GM23338 (cell line): ENCODE results near the gene NRIP1. TPM values are rescaled to one million over a fixed set of nuclear protein-coding genes. Genes with fewer than 3 reads are reported as not detected.

ENCODE experiments used
- ATAC-seq: fragments of 200-7000 bp; cut with Tn5 transposase; 3 replicates; pipeline ENCODE4 v1.9.1; 2020
- DNase-seq: peaks from one replicate; pipeline ENCODE4 v3.0.0-alpha.2; 2015; ENCODE audit warnings: low spot score
- H2AFZ ChIP-seq: fragments of 200-600 bp; sonication (generic); 2 replicates; pipeline ENCODE4 v1.8.0; 2016; ENCODE audit warnings: antibody characterized with exemption, mild to moderate bottlenecking, moderate library complexity
- H3F3A ChIP-seq: fragments of 200-600 bp; sonication (generic); replicated peaks from 2 replicates; pipeline ENCODE4 v1.8.0; 2017; ENCODE audit warnings: antibody characterized with exemption, mixed run types, low read depth
- H3K27ac ChIP-seq: fragments of 200-600 bp; sonication (generic); 2 replicates; pipeline ENCODE4 v1.6.1; 2016; ENCODE audit warnings: low read depth
- H3K27me3 ChIP-seq: fragments of 200-600 bp; sonication (generic); 2 replicates; pipeline ENCODE4 v1.8.0; 2016; ENCODE audit warnings: mild to moderate bottlenecking, mixed run types, moderate library complexity; ENCODE audit not compliant: insufficient read depth
- H3K36me3 ChIP-seq: fragments of 200-600 bp; sonication (generic); 2 replicates; pipeline ENCODE4 v1.8.0; 2016; ENCODE audit warnings: mild to moderate bottlenecking; ENCODE audit not compliant: insufficient read depth
- H3K4me1 ChIP-seq: fragments of 200-600 bp; sonication (generic); 2 replicates; pipeline ENCODE4 v1.8.0; 2016; ENCODE audit warnings: mild to moderate bottlenecking, moderate library complexity; ENCODE audit not compliant: insufficient read depth
- H3K4me2 ChIP-seq: fragments of 200-600 bp; sonication (generic); 2 replicates; pipeline ENCODE4 v1.7.1; 2017; ENCODE audit warnings: mixed run types
- H3K4me3 ChIP-seq: fragments of 200-600 bp; sonication (generic); 2 replicates; pipeline ENCODE4 v1.6.1; 2016; ENCODE audit warnings: mixed run types
- H3K79me2 ChIP-seq: fragments of 200-600 bp; sonication (generic); replicated peaks from 2 replicates; pipeline ENCODE4 v1.8.0; 2017; ENCODE audit warnings: mild to moderate bottlenecking; ENCODE audit not compliant: insufficient read depth
- H3K9me2 ChIP-seq: fragments of 200-600 bp; sonication (generic); 2 replicates; pipeline ENCODE4 v1.8.0; 2017; ENCODE audit not compliant: insufficient read depth
- H4K20me1 ChIP-seq: fragments of 200-600 bp; sonication (generic); replicated peaks from 2 replicates; pipeline ENCODE4 v1.8.0; 2017; ENCODE audit warnings: mild to moderate bottlenecking; ENCODE audit not compliant: insufficient read depth
- H3K27ac Mint-ChIP-seq: 2 replicates; pipeline ENCODE4 v1.8.0; 2020; ENCODE audit warnings: inconsistent platforms, mild to moderate bottlenecking, moderate library complexity, mixed read lengths
- H3K27me3 Mint-ChIP-seq: 3 replicates; pipeline ENCODE4 v1.8.0; 2022; ENCODE audit warnings: low read depth, mild to moderate bottlenecking, moderate library complexity, mixed read lengths, inconsistent platforms; ENCODE audit not compliant: insufficient read depth, poor library complexity
- H3K36me3 Mint-ChIP-seq: 3 replicates; pipeline ENCODE4 v1.8.0; 2021; ENCODE audit warnings: low read depth, mild to moderate bottlenecking, inconsistent platforms, moderate library complexity, mixed read lengths
- H3K4me1 Mint-ChIP-seq: 3 replicates; pipeline ENCODE4 v1.8.0; 2020; ENCODE audit warnings: mild to moderate bottlenecking, inconsistent platforms, mixed read lengths
- H3K4me3 Mint-ChIP-seq: 3 replicates; pipeline ENCODE4 v1.8.0; 2021; ENCODE audit warnings: moderate library complexity, mild to moderate bottlenecking, inconsistent platforms, mixed read lengths
- H3K9me3 Mint-ChIP-seq: 3 replicates; pipeline ENCODE4 v1.8.0; 2020; ENCODE audit warnings: moderate library complexity, mild to moderate bottlenecking, inconsistent platforms, mixed read lengths
- CREB1 ChIP-seq: fragments of 250-450 bp; sonication (Bioruptor Pico); IDR thresholded peaks from 2 replicates; pipeline ENCODE4 v1.5.0; 2020; ENCODE audit warnings: low read depth, mild to moderate bottlenecking, moderate library complexity
- ETS1 ChIP-seq: IDR thresholded peaks from 2 replicates; pipeline ENCODE4 v1.6.1; 2016; ENCODE audit warnings: antibody characterized with exemption
- EZH2 ChIP-seq: fragments of 200-600 bp; sonication (generic); IDR thresholded peaks from one replicate; pipeline ENCODE4 v1.8.0; 2017; ENCODE audit warnings: antibody characterized with exemption, mild to moderate bottlenecking, low read depth; ENCODE audit not compliant: unreplicated experiment
- EZH2phosphoT487 ChIP-seq: fragments of 200-600 bp; sonication (generic); IDR thresholded peaks from one replicate; pipeline ENCODE4 v1.8.1; 2018; ENCODE audit warnings: antibody characterized with exemption; ENCODE audit not compliant: unreplicated experiment
- JUNB ChIP-seq: IDR thresholded peaks from one replicate; pipeline ENCODE4 v1.6.1; 2016; ENCODE audit warnings: antibody characterized with exemption; ENCODE audit not compliant: unreplicated experiment
- NANOG ChIP-seq: IDR thresholded peaks from 2 replicates; pipeline ENCODE4 v1.6.1; 2016; ENCODE audit warnings: antibody characterized with exemption, borderline replicate concordance
- POLR2AphosphoS5 ChIP-seq: IDR thresholded peaks from 2 replicates; pipeline ENCODE4 v1.6.1; 2016; ENCODE audit warnings: antibody characterized with exemption, low read depth
- REST ChIP-seq: IDR thresholded peaks from one replicate; pipeline ENCODE4 v1.6.1; 2018; ENCODE audit warnings: antibody characterized with exemption; ENCODE audit not compliant: unreplicated experiment
- STAT1 ChIP-seq: IDR thresholded peaks from one replicate; pipeline ENCODE4 v1.6.1; 2016; ENCODE audit warnings: antibody characterized with exemption; ENCODE audit not compliant: unreplicated experiment
- ZNF114 ChIP-seq: fragments of 250-450 bp; sonication (Bioruptor Pico); IDR thresholded peaks from 2 replicates; pipeline ENCODE4 v1.5.0; 2020; ENCODE audit warnings: mild to moderate bottlenecking, moderate library complexity
- ZNF331 ChIP-seq: fragments of 250-450 bp; sonication (Bioruptor Pico); IDR thresholded peaks from 2 replicates; pipeline ENCODE4 v1.5.0; 2020; ENCODE audit warnings: low read depth, mild to moderate bottlenecking, moderate library complexity
- ZNF462 ChIP-seq: fragments of 250-450 bp; sonication (Bioruptor Pico); IDR thresholded peaks from 2 replicates; pipeline ENCODE4 v1.5.0; 2020; ENCODE audit warnings: mild to moderate bottlenecking, moderate library complexity
- polyA plus RNA-seq: library from polyadenylated mRNA; unstranded; fragments of >200 nt; fragmentation: Nextera tagmentation; extraction: Ambion mirVana; gene quantifications from 2 replicates; pipeline ENCODE4 v1.2.1, GENCODE V29; 2016
- total RNA-seq: library from RNA; depleted of rRNA; stranded (reverse); fragments of >200 nt; shearing (Covaris generic); gene quantifications from 2 replicates; pipeline ENCODE4 v1.2.3, GENCODE V29; 2014

The NRIP1 gene
- total and polyA plus RNA-seq, 2 experiments from 2014 or later: 3.0 to 9.0 TPM

GRCh38 chr21:15004721-15005370 is 60.0 kb downstream of the NRIP1 start (continued):
- no peak for TF ChIP-seq POLR2AphosphoS5
- TF ChIP-seq STAT1: no peak
- TF ChIP-seq EZH2: no peak
- no peak for TF ChIP-seq EZH2phosphoT487
- no peak for TF ChIP-seq ETS1
- no peak for TF ChIP-seq ZNF114
- no peak for TF ChIP-seq CREB1 (CRISPR knock-in tag)

GRCh38 chr21:15003463-15004135 is 61.2 kb downstream of the NRIP1 start:
- ATAC-seq (peak; percentile 46), DNase-seq (peak; percentile 47)
- Histone ChIP-seq H3F3A (no peaks in the 10 kb centered on the region), H2AFZ (no peak overlapping the region), H3K27ac (no peak overlapping the region), H3K4me2 (no peak overlapping the region), H3K9me2 (no peaks in the 10 kb centered on the region), H3K36me3 (no peaks in the 10 kb centered on the region), H4K20me1 (no peaks in the 10 kb centered on the region), H3K27me3 (no peaks in the 10 kb centered on the region), H3K4me3 (no peak overlapping the region), H3K4me1 (peaks cover 28% of the 10 kb centered on the region), H3K79me2 (no peaks in the 10 kb centered on the region; the same call in 1 of the 2 replicates)
- Mint-ChIP-seq H3K27me3 (peaks cover 5% of the 10 kb centered on the region), H3K4me3 (no peak overlapping the region), H3K9me3 (no peaks in the 10 kb centered on the region), H3K4me1 (peaks cover 61% of the 10 kb centered on the region), H3K36me3 (no peaks in the 10 kb centered on the region; the same call in 2 of the 3 replicates), H3K27ac (no peak overlapping the region)
- TF ChIP-seq ZNF462 (no peak), ZNF331 (no peak), NANOG (no peak), ZNF114 (no peak), REST (no peak), CREB1 (CRISPR knock-in tag) (no peak), JUNB (no peak), EZH2 (no peak), ETS1 (no peak), EZH2phosphoT487 (no peak)
